ENCODE measurements around the gene KCNH8.

The KCNH8 gene

GRCh38 chr3:19364148-19364547 is 215.8 kb downstream of the KCNH8 start:
- DNase-seq (ENCODE audit: low spot score), result no peak

GRCh38 chr3:19365471-19365870 is 217.2 kb downstream of the KCNH8 start:
- DNase-seq (ENCODE audit: low spot score), result no peak

- DNase-seq (ENCODE audit: low spot score), result no peak
Measured at GRCh38 chr3:19384868-19385267, 236.6 kb downstream of the KCNH8 start.

- DNase-seq (ENCODE audit: low spot score), result no peak
Measured at GRCh38 chr3:19392150-19392549, 243.8 kb downstream of the KCNH8 start.

GRCh38 chr3:19394946-19395345 is 246.6 kb downstream of the KCNH8 start:
- no peak for DNase-seq (ENCODE audit: low spot score)

GRCh38 chr3:19396726-19397125 is 248.4 kb downstream of the KCNH8 start:
- DNase-seq (ENCODE audit: low spot score), result no peak

- no peak for DNase-seq (ENCODE audit: low spot score)
Measured at GRCh38 chr3:19399356-19399755, 251.0 kb downstream of the KCNH8 start.

- DNase-seq (ENCODE audit: low spot score), result no peak
Measured at GRCh38 chr3:19399836-19400235, 251.5 kb downstream of the KCNH8 start.

- no peak for DNase-seq (ENCODE audit: low spot score)
Measured at GRCh38 chr3:19420159-19420558, 271.8 kb downstream of the KCNH8 start.

- no peak for DNase-seq (ENCODE audit: low spot score)
Measured at GRCh38 chr3:19425825-19426224, 277.5 kb downstream of the KCNH8 start.

- no peak for DNase-seq (ENCODE audit: low spot score)
Measured at GRCh38 chr3:19427422-19428149, 279.3 kb downstream of the KCNH8 start.

GRCh38 chr3:19428729-19429128 is 280.4 kb downstream of the KCNH8 start:
- no peak for DNase-seq (ENCODE audit: low spot score)

GRCh38 chr3:19432669-19433068 is 284.4 kb downstream of the KCNH8 start:
- DNase-seq (ENCODE audit: low spot score), result no peak

GRCh38 chr3:19436746-19437145 is 288.4 kb downstream of the KCNH8 start:
- DNase-seq (ENCODE audit: low spot score), result no peak

GRCh38 chr3:19439944-19440343 is 291.6 kb downstream of the KCNH8 start:
- DNase-seq (ENCODE audit: low spot score), result no peak

- no peak for DNase-seq (ENCODE audit: low spot score)
Measured at GRCh38 chr3:19446138-19446537, 297.8 kb downstream of the KCNH8 start.

GRCh38 chr3:19446687-19447086 is 298.4 kb downstream of the KCNH8 start:
- no peak for DNase-seq (ENCODE audit: low spot score)

- DNase-seq (ENCODE audit: low spot score), result no peak
Measured at GRCh38 chr3:19455546-19455945, 307.2 kb downstream of the KCNH8 start.

GRCh38 chr3:19456738-19457137 is 308.4 kb downstream of the KCNH8 start:
- DNase-seq (ENCODE audit: low spot score), result no peak

- DNase-seq (ENCODE audit: low spot score), result no peak
Measured at GRCh38 chr3:19457449-19457848, 309.1 kb downstream of the KCNH8 start.

GRCh38 chr3:19467761-19468160 is 319.5 kb downstream of the KCNH8 start:
- DNase-seq (ENCODE audit: low spot score), result no peak

GRCh38 chr3:19471138-19471537 is 322.8 kb downstream of the KCNH8 start:
- no peak for DNase-seq (ENCODE audit: low spot score)

GRCh38 chr3:19473971-19474580 is 325.8 kb downstream of the KCNH8 start:
- no peak for DNase-seq (ENCODE audit: low spot score)

GRCh38 chr3:19476281-19476680 is 328.0 kb downstream of the KCNH8 start:
- no peak for DNase-seq (ENCODE audit: low spot score)
